Endothelial cell of umbilical vein (primary cell): ENCODE results near the gene TPRA1. TPM values are rescaled to one million over a fixed set of nuclear protein-coding genes. Genes with fewer than 3 reads are reported as not detected.

Experiments
- BruUV-seq: library from RNA; stranded (reverse); fragments of 400-500 nt; replicated peaks from 2 replicates; lab custom pipeline; 2021; lab: Mats Ljungman, UMichigan
- CTCF ChIA-PET: fragments of 300-600, 350-600 bp; sonication (Branson Sonifier 250); formaldehyde crosslinking; loops from one replicate; lab custom pipeline; 2021; ENCODE audit warnings: antibody characterized with exemption, inconsistent platforms; lab: Charles Lee
- POLR2A ChIA-PET: fragments of 300-600, 350-600 bp; sonication (Branson Sonifier 250); formaldehyde crosslinking; loops from one replicate; lab custom pipeline; 2021; ENCODE audit warnings: antibody characterized with exemption, inconsistent platforms; lab: Charles Lee
- DNase-seq: peaks from one replicate; pipeline ENCODE4 v3.0.0-alpha.2; 2011; ENCODE audit warnings: low read depth, low spot score
- FAIRE-seq: peaks from 2 replicates; lab custom pipeline; 2011; peaks lifted over from hg19 to GRCh38; lab: Jason Lieb, UNC
- H2AFZ ChIP-seq: 2 replicates; pipeline ENCODE4 v1.6.0; 2012; ENCODE audit warnings: low read depth, low read length, control low read depth, inconsistent platforms
- H3K27ac ChIP-seq: 2 replicates; pipeline ENCODE4 v1.5.1; 2011; ENCODE audit warnings: low read depth, mild to moderate bottlenecking, control low read depth, low read length, moderate library complexity; ENCODE audit not compliant: insufficient read depth
- H3K27me3 ChIP-seq, 2 experiments: 2 replicates each; pipeline versions ENCODE4 v1.6.0 to v1.6.1; 2011; ENCODE audit warnings: low read length in 2 of 2, mixed read lengths in 1 of 2; ENCODE audit not compliant: control insufficient read depth in 2 of 2, insufficient read depth in 2 of 2
- H3K36me3 ChIP-seq, 2 experiments: 2 replicates in 1 of 2; 3 replicates in 1 of 2; pipeline ENCODE4 v1.5.1; 2011; ENCODE audit warnings: low read length in 2 of 2, mild to moderate bottlenecking in 1 of 2, moderate library complexity in 1 of 2; ENCODE audit not compliant: control insufficient read depth in 2 of 2, insufficient read depth in 2 of 2; ENCODE audit errors: extremely low read depth in 1 of 2
- H3K4me1 ChIP-seq: 3 replicates; pipeline ENCODE4 v1.5.1; 2011; ENCODE audit warnings: mild to moderate bottlenecking, low read length; ENCODE audit not compliant: control insufficient read depth, insufficient read depth; ENCODE audit errors: extremely low read depth
- H3K4me2 ChIP-seq: 2 replicates; pipeline ENCODE4 v1.6.1; 2011; ENCODE audit warnings: low read length, control low read depth, mixed read lengths; ENCODE audit not compliant: insufficient read depth
- H3K4me3 ChIP-seq, 3 experiments: fragments of 200-600 bp in 1 of 3; sonication (generic), shearing (Covaris generic) in 1 of 3; replicated peaks in 1 of 3; 2 replicates each; pipeline ENCODE4 v1.5.1; 2011 to 2016; ENCODE audit warnings: control low read depth in 3 of 3, low read length in 3 of 3, mild to moderate bottlenecking in 2 of 3, inconsistent platforms in 1 of 3, low read depth in 1 of 3, moderate library complexity in 1 of 3; ENCODE audit not compliant: insufficient read depth in 1 of 3
- H3K79me2 ChIP-seq: 2 replicates; pipeline ENCODE4 v1.6.0; 2012; ENCODE audit warnings: low read length, inconsistent platforms; ENCODE audit not compliant: control insufficient read depth, insufficient read depth
- H3K9ac ChIP-seq: replicated peaks from 2 replicates; pipeline ENCODE3; 2011; ENCODE audit warnings: low read length, control low read depth; ENCODE audit not compliant: insufficient read depth; ENCODE audit errors: extremely low read depth
- H3K9me1 ChIP-seq: replicated peaks from 3 replicates; pipeline ENCODE4 v1.6.0; 2011; ENCODE audit warnings: mild to moderate bottlenecking, low read length; ENCODE audit not compliant: control insufficient read depth, insufficient read depth; ENCODE audit errors: extremely low read depth
- H3K9me3 ChIP-seq: replicated peaks from 2 replicates; pipeline ENCODE4 v1.5.1; 2012; ENCODE audit warnings: low read length, inconsistent platforms; ENCODE audit not compliant: control insufficient read depth, insufficient read depth
- H4K20me1 ChIP-seq: replicated peaks from 2 replicates; pipeline ENCODE3; 2011; ENCODE audit warnings: mild to moderate bottlenecking, low read length; ENCODE audit not compliant: control insufficient read depth, insufficient read depth; ENCODE audit errors: extremely low read depth
- CTCF ChIP-seq, 2 donors: IDR thresholded peaks; 1 replicate in 1 of 2; 2 replicates in 1 of 2; pipeline ENCODE4 v1.5.1; 2011; ENCODE audit warnings: low read length in 2 of 2, mild to moderate bottlenecking in 2 of 2, moderate library complexity in 2 of 2, control low read depth in 1 of 2, inconsistent platforms in 1 of 2, low read depth in 1 of 2; ENCODE audit not compliant: insufficient read depth in 1 of 2; ENCODE audit errors: extremely low read depth in 1 of 2
- EZH2 ChIP-seq: IDR thresholded peaks from 2 replicates; pipeline ENCODE4 v1.6.1; 2012; ENCODE audit warnings: borderline replicate concordance, low read depth, mild to moderate bottlenecking, moderate library complexity, low read length, inconsistent platforms; ENCODE audit not compliant: severe bottlenecking
- FOS ChIP-seq: IDR thresholded peaks from 2 replicates; pipeline ENCODE4 v1.6.1; 2011; ENCODE audit warnings: mild to moderate bottlenecking, low read length, moderate library complexity, borderline replicate concordance; ENCODE audit not compliant: insufficient read depth
- GATA2 ChIP-seq: IDR thresholded peaks from 2 replicates; pipeline ENCODE4 v1.7.0; 2011; ENCODE audit warnings: low read depth, mild to moderate bottlenecking, moderate library complexity, mixed read lengths, low read length; ENCODE audit not compliant: insufficient read length, insufficient read depth
- JUN ChIP-seq: IDR thresholded peaks from 2 replicates; pipeline ENCODE4 v1.6.1; 2011; ENCODE audit warnings: borderline replicate concordance, low read depth; ENCODE audit not compliant: insufficient read length, insufficient read depth
- MAX ChIP-seq: IDR thresholded peaks from 2 replicates; pipeline ENCODE4 v1.6.1; 2011; ENCODE audit not compliant: insufficient read depth, insufficient read length
- MYC ChIP-seq: IDR thresholded peaks from one replicate; pipeline ENCODE4 v1.6.1; 2011; ENCODE audit warnings: mild to moderate bottlenecking, low read depth, low read length
- POLR2A ChIP-seq: IDR thresholded peaks from 2 replicates; pipeline ENCODE4 v1.6.1; 2012; ENCODE audit warnings: low read depth, mild to moderate bottlenecking, control low read depth, low read length
- POLR2AphosphoS5 ChIP-seq: IDR thresholded peaks from 2 replicates; pipeline ENCODE4 v1.6.1; 2012; ENCODE audit warnings: low read depth, mild to moderate bottlenecking, control low read depth, low read length, moderate library complexity; ENCODE audit not compliant: insufficient read depth
- dilution Hi-C: fragments of 300-500 bp; cut with MboI; formaldehyde crosslinking; loops from one replicate; pipeline ENCODE4 v1.15.0; 2019; ENCODE audit warnings: low sequenced_read_pairs; ENCODE audit not compliant: extremely low pct_ligation_motif_present
- intact Hi-C: fragments of 100-400 bp; cut with micrococcal nuclease; formaldehyde crosslinking; loops from one replicate; pipeline ENCODE4 v1.10.0; 2022
- polyA plus RNA-seq, 4 experiments: library from polyadenylated mRNA; depleted of rRNA in 3 of 4; stranded (reverse) in 3 of 4; unstranded in 1 of 4; fragments of >200 nt; gene quantifications; 2 replicates each; pipeline versions ENCODE4 v1.2.1 to v1.2.3, GENCODE V29; 2011 to 2012; ENCODE audit warnings: missing spikeins in 1 of 4
- total RNA-seq: library from RNA; stranded (reverse); gene quantifications from 2 replicates; pipeline ENCODE4 v1.2.3, GENCODE V29; 2021

The TPRA1 gene
- total and polyA plus RNA-seq, 2 donors (not counting 3 experiments of a cell fraction or from before 2014, with no cell fraction given) = 34.3 to 58.0 TPM

- Histone ChIP-seq H3K9ac (no peak overlapping the region), H4K20me1 (no peaks in the 10 kb centered on the region), H3K27ac (no peak overlapping the region), H3K36me3 (peaks cover 0 to 6% of the 10 kb centered on the region in 2 experiments), H3K9me3 (no peaks in the 10 kb centered on the region), H3K79me2 (no peaks in the 10 kb centered on the region), H3K4me1 (no peaks in the 10 kb centered on the region), H3K4me2 (no peak overlapping the region), H3K9me1 (no peaks in the 10 kb centered on the region), H2AFZ (no peak overlapping the region), H3K27me3 (no peaks in the 10 kb centered on the region), H3K4me3 (no peak overlapping the region)
- DNase-seq (no peak), FAIRE-seq (no peak)
- no TSS peak for BruUV-seq
- dilution Hi-C loops = no loop called here
- intact Hi-C loops = no loop called here
- ChIA-PET POLR2A (no interaction called here), CTCF (no interaction called here)
- no peak for TF ChIP-seq POLR2AphosphoS5
- TF ChIP-seq GATA2 = no peak
- TF ChIP-seq EZH2 = no peak
- no peak for TF ChIP-seq MAX
- TF ChIP-seq POLR2A = no peak
- no peak for TF ChIP-seq MYC
- no peak for TF ChIP-seq FOS
- no peak for TF ChIP-seq JUN
- no peak for TF ChIP-seq CTCF (IDR thresholded peaks at IDR 0.05; ENCODE audit: extremely low read depth in 1 of 2, insufficient read depth in 1 of 2, low read depth in 1 of 2, low read length in 2 of 2)
These were observed 30.3 kb upstream of the TPRA1 start for GRCh38 chr3:127620637-127621375.
